ENCODE data around the gene PTPN22. TPM values are rescaled to one million over a fixed set of nuclear protein-coding genes. Genes with fewer than 3 reads are reported as not detected.

Gene PTPN22
- total RNA-seq, 1 donor from 2014 or later, result not detected

DNA sequence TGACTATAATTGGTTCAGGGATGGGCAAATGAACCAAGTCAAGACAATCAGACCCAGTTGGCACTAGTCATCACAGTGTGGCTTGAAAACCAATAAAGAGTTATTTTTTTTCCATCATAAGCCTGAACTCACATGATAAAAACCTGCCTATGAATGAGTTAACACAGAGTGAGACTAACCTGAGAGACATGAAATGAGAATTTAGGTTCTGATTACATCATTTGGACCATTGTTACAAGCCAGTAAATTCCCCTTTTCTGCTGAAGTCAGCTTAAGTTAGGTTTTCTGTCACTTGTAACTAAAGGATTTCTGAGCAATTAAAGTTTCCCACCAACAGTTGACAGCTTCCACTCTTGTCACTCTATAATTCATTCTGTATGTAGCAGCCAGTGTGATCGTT lies 49.6 kb downstream of the PTPN22 start:
- Mint-ChIP-seq H3K9me3 (ENCODE audit: low read depth) (no peaks in the 10 kb centered on the region), H3K36me3 (ENCODE audit: insufficient read depth) (no peaks in the 10 kb centered on the region)
- TF ChIP-seq CTCF (IDR thresholded peaks at IDR 0.05; ENCODE audit: unreplicated experiment), result no peak

GRCh38 chr1:113818578-113818977 lies 52.9 kb downstream of the PTPN22 start:
- Mint-ChIP-seq H3K4me1 (ENCODE audit: low read depth) (no peaks in the 10 kb centered on the region), H3K27me3 (no peaks in the 10 kb centered on the region), H3K36me3 (ENCODE audit: insufficient read depth) (no peaks in the 10 kb centered on the region), H3K4me3 (ENCODE audit: low read depth) (no peak overlapping the region), H3K27ac (no peak overlapping the region), H3K9me3 (ENCODE audit: low read depth) (no peaks in the 10 kb centered on the region)
- TF ChIP-seq CTCF (IDR thresholded peaks at IDR 0.05; ENCODE audit: unreplicated experiment), result no peak
- no peak for DNase-seq (ENCODE audit: low spot score, unreplicated experiment)

More for the DNA sequence above, 49.6 kb downstream of the PTPN22 start:
- no peak overlapping the region for H3K27ac Mint-ChIP-seq
- H3K4me3 Mint-ChIP-seq (ENCODE audit: low read depth), result no peak overlapping the region
- H3K27me3 Mint-ChIP-seq, result no peaks in the 10 kb centered on the region
- no peaks in the 10 kb centered on the region for H3K4me1 Mint-ChIP-seq (ENCODE audit: low read depth)
- no peak for DNase-seq (ENCODE audit: low spot score, unreplicated experiment)

DNA sequence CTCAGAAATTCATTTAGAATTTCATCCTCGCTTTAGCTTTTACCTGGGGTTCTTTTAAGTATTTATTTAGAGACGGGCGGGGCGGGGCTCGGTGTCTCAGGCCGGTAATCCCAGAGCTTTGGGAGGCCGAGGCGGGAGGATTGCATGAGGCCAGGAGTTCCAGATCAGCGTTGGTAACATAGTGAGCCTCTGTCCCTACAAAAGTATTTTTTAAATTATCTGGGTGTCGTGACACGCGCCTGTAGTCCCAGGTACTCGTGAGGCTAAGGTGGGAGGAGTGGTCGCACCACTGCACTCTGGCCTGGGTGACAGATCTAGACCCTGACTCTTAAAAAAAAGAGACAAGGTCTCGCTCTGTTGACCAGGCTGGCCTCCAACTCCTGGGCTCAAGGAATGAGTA lies 58.3 kb downstream of the PTPN22 start:
- Mint-ChIP-seq H3K4me3 (ENCODE audit: low read depth) (peak overlapping the region; percentile 98), H3K27me3 (no peaks in the 10 kb centered on the region), H3K9me3 (ENCODE audit: low read depth) (no peaks in the 10 kb centered on the region), H3K36me3 (ENCODE audit: insufficient read depth) (peaks cover 3% of the 10 kb centered on the region), H3K4me1 (ENCODE audit: low read depth) (peaks cover 13% of the 10 kb centered on the region), H3K27ac (no peak overlapping the region)
- DNase-seq (ENCODE audit: low spot score, unreplicated experiment), result no peak
- no peak for TF ChIP-seq CTCF (IDR thresholded peaks at IDR 0.05; ENCODE audit: unreplicated experiment)

DNA sequence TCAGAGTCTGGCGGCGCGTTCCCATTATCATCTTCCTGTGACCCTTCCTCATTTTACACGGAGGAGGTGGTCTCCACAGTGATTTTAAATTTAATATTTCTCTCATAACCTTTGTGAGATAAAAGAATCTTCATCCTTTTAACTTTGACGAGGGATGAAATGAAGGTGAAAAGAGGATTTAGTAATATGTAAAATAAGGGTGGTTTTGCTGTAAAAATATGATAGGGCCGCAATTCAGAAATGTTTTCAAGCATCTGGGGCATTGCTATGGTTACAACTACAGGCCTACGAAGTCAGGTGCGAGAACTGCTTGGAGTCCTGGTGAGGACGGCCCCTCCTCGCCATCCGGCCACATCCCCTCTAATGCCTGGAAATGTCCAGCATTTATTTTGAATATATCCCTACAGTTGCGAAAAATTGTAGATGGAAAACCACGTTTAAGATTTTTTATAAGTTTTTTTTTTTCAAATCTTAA lies 58.8 kb downstream of the PTPN22 start:
- peak overlapping the region; percentile 97 for H3K27ac Mint-ChIP-seq
- H3K4me3 Mint-ChIP-seq (ENCODE audit: low read depth), result peak overlapping the region; percentile 98
- H3K36me3 Mint-ChIP-seq (ENCODE audit: insufficient read depth), result peaks cover 3% of the 10 kb centered on the region
- no peaks in the 10 kb centered on the region for H3K9me3 Mint-ChIP-seq (ENCODE audit: low read depth)
- no peak for DNase-seq (ENCODE audit: low spot score, unreplicated experiment)
- TF ChIP-seq CTCF (IDR thresholded peaks at IDR 0.05; ENCODE audit: unreplicated experiment), result no peak
- H3K4me1 Mint-ChIP-seq (ENCODE audit: low read depth), result peaks cover 13% of the 10 kb centered on the region
- no peaks in the 10 kb centered on the region for H3K27me3 Mint-ChIP-seq

DNA sequence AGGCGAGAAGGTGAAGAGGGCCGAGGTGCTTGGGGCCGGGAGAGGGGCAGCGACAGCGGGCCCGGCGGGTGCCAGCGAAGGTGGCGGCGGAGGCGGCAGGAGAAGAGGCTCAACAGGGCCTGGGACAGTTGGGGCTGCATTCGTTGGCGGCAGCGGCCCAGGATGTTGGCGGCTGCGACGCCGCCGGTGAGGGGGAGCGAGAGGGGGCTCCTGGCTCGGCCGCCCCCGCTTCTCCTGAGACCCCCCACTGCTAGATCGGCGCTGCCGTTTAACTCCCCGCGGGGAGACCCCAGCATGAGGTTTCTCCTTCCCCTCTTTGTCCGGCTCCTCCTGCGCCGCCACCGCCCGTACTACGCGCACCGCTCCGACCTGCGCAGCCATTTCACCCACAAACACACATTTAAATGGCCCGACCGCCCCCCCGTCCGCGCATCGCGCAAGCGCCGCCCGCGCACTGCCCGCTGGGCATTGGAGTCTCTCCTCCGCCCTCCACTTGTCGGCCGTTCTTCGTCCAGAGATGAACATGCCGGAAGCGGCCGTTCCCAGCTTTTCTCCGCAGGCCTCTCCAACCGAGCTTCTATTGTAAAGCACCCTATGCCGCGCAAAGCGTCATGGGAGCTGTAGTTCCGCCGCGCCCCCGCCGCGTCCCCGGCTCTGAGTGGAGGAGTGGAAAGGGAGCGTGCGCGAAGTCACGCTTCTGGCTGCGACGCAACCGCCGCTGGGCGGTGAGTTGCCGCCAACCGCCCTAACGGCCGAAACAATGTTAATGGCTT lies 59.4 kb downstream of the PTPN22 start, which contains the start of gene RSBN1:
Gene RSBN1, minus strand, starts transcription at position 589 of the 773 bp plus-strand sequence. Its CDS starts 64 bp downstream, at position 525.
- peak; percentile 96 for DNase-seq (ENCODE audit: low spot score, unreplicated experiment)
- H3K27me3 Mint-ChIP-seq, result no peaks in the 10 kb centered on the region
- peaks cover 5% of the 10 kb centered on the region for H3K36me3 Mint-ChIP-seq (ENCODE audit: insufficient read depth)
- no peaks in the 10 kb centered on the region for H3K9me3 Mint-ChIP-seq (ENCODE audit: low read depth)
- TF ChIP-seq CTCF (IDR thresholded peaks at IDR 0.05; ENCODE audit: unreplicated experiment), result peak; percentile 13
- peak within 1 kb of the TSS; percentile 97 for H3K27ac Mint-ChIP-seq
- peak within 1 kb of the TSS; percentile 98 for H3K4me3 Mint-ChIP-seq (ENCODE audit: low read depth)
- peaks cover 13% of the 10 kb centered on the region for H3K4me1 Mint-ChIP-seq (ENCODE audit: low read depth)
